Smooth muscle cell (in vitro differentiated cells): ENCODE data around the gene MOCS2. TPM values are rescaled to one million over a fixed set of nuclear protein-coding genes. Genes with fewer than 3 reads are reported as not detected.

ENCODE experiments used
- DNase-seq: peaks from one replicate; lab custom pipeline; 2025; ENCODE audit not compliant: unreplicated experiment; lab: John Stamatoyannopoulos, UW
- H2AFZ ChIP-seq: fragments of 200-600 bp; sonication (generic); 2 replicates; pipeline ENCODE4 v1.6.0; 2016; ENCODE audit warnings: antibody characterized with exemption, low read depth, mild to moderate bottlenecking
- H3F3A ChIP-seq: fragments of 200-600 bp; sonication (generic); 2 replicates; pipeline ENCODE4 v1.6.0; 2017; ENCODE audit warnings: antibody characterized with exemption, low read depth
- H3K27ac ChIP-seq: fragments of 200-600 bp; sonication (generic); 2 replicates; pipeline ENCODE4 v1.5.1; 2016; ENCODE audit warnings: low read depth, mild to moderate bottlenecking
- H3K27me3 ChIP-seq: fragments of 200-600 bp; sonication (generic); 2 replicates; pipeline ENCODE4 v1.6.1; 2016; ENCODE audit warnings: low read depth, mild to moderate bottlenecking
- H3K36me3 ChIP-seq: fragments of 200-600 bp; sonication (generic); 2 replicates; pipeline ENCODE4 v1.5.1; 2016; ENCODE audit warnings: low read depth
- H3K4me1 ChIP-seq: fragments of 200-600 bp; sonication (generic); 2 replicates; pipeline ENCODE4 v1.5.1; 2016; ENCODE audit warnings: low read depth
- H3K4me2 ChIP-seq: fragments of 200-600 bp; sonication (generic); 2 replicates; pipeline ENCODE4 v1.6.0; 2016; ENCODE audit warnings: mild to moderate bottlenecking
- H3K4me3 ChIP-seq: fragments of 200-600 bp; sonication (generic); 2 replicates; pipeline ENCODE4 v1.5.1; 2016; ENCODE audit warnings: mild to moderate bottlenecking
- H3K79me2 ChIP-seq: fragments of 200-600 bp; sonication (generic); 2 replicates; pipeline ENCODE4 v1.6.0; 2016; ENCODE audit warnings: low read depth, mild to moderate bottlenecking
- H3K9ac ChIP-seq: fragments of 200-600 bp; sonication (generic); 2 replicates; pipeline ENCODE4 v1.6.0; 2016; ENCODE audit warnings: low read depth
- H3K9me3 ChIP-seq: fragments of 200-600 bp; sonication (generic); replicated peaks from 2 replicates; pipeline ENCODE4 v1.5.1; 2016; ENCODE audit warnings: low read depth
- H4K20me1 ChIP-seq: fragments of 200-600 bp; sonication (generic); 2 replicates; pipeline ENCODE4 v1.6.0; 2016; ENCODE audit warnings: low read depth
- WGBS: methylation state at CpG from one replicate; pipeline ENCODE4 v1.1.7; 2016; ENCODE audit warnings: low lambda C conversion rate; 5-methylcytosine and 5-hydroxymethylcytosine counted together
- polyA plus RNA-seq: library from polyadenylated mRNA; unstranded; fragments of >200 nt; fragmentation: Nextera tagmentation; extraction: Ambion mirVana; gene quantifications from 2 replicates; pipeline ENCODE4 v1.2.1, GENCODE V29; 2016
- total RNA-seq: library from RNA; depleted of rRNA; stranded (reverse); fragments of >200 nt; gene quantifications from 2 replicates; pipeline ENCODE4 v1.2.3, GENCODE V29; 2014
- TF ChIP-seq, protein P1 (sequence below): fragments of 200-600 bp; sonication (generic); IDR thresholded peaks from 2 replicates; pipeline ENCODE4 v1.5.1; 2017; ENCODE audit warnings: borderline replicate concordance, mild to moderate bottlenecking, antibody characterized with exemption; ENCODE audit not compliant: insufficient read depth, poor library complexity, severe bottlenecking

The MOCS2 gene
- total and polyA plus RNA-seq, 2 experiments from 2014 or later: 44.8 to 56.3 TPM

DNA sequence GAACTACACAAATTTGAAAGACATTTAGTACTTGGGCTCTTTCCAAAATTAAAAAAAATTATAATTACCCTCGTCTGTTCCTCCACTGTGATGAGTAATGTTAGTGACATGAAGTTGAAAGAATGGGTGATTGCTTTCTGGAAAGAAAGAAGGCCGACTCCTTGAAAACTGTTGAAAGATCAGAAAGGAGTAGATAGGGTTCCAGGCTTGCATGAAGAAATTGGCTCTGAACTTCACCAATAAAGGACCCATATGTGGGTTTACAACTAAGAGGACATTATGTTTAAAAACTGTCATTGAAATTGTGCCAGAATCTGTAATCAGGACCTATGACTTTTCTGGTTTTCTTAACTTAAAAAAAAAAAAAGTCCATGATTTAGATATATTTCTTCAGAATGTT lies 20.7 kb upstream of the MOCS2 start:
- Histone ChIP-seq H3K9me3 (no peaks in the 10 kb centered on the region), H2AFZ (no peak overlapping the region), H3K4me3 (no peak overlapping the region), H3K27ac (no peak overlapping the region), H3K9ac (no peak overlapping the region), H3K79me2 (no peaks in the 10 kb centered on the region), H3K27me3 (no peaks in the 10 kb centered on the region), H3K4me2 (no peak overlapping the region), H4K20me1 (no peaks in the 10 kb centered on the region), H3F3A (no peaks in the 10 kb centered on the region), H3K36me3 (no peaks in the 10 kb centered on the region), H3K4me1 (no peaks in the 10 kb centered on the region)
- TF ChIP-seq, protein P1, sequence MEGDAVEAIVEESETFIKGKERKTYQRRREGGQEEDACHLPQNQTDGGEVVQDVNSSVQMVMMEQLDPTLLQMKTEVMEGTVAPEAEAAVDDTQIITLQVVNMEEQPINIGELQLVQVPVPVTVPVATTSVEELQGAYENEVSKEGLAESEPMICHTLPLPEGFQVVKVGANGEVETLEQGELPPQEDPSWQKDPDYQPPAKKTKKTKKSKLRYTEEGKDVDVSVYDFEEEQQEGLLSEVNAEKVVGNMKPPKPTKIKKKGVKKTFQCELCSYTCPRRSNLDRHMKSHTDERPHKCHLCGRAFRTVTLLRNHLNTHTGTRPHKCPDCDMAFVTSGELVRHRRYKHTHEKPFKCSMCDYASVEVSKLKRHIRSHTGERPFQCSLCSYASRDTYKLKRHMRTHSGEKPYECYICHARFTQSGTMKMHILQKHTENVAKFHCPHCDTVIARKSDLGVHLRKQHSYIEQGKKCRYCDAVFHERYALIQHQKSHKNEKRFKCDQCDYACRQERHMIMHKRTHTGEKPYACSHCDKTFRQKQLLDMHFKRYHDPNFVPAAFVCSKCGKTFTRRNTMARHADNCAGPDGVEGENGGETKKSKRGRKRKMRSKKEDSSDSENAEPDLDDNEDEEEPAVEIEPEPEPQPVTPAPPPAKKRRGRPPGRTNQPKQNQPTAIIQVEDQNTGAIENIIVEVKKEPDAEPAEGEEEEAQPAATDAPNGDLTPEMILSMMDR: no peak
- 30% methylated on average over 2 of the region's 2 CpGs for WGBS
- DNase-seq: no peak

DNA sequence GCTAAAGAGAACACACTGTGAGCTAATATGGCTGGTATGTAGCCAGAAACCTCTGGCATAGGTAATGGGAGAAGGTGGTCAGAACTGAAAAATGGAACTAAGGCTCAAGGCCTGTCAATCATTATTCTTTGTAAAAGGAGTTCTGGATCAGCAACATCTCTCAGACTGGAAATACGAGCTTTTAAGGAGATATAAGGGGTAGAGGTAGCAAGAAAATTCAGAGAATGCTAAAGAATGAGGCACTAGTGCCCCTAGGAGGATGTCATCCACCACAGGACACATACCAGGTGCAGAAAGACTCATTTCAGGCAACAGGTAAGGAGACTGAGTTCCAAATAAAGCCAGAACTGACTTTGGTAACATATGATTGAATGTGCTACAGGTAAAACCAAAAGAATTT lies 18.9 kb upstream of the MOCS2 start:
- H3K36me3 ChIP-seq: no peaks in the 10 kb centered on the region
- H3K4me3 ChIP-seq: no peak overlapping the region
- no peaks in the 10 kb centered on the region for H3K4me1 ChIP-seq
- 53% methylated on average over 1 of the region's 1 CpG for WGBS
- no peak for DNase-seq
- no peak overlapping the region for H3K9ac ChIP-seq
- H3K4me2 ChIP-seq: no peak overlapping the region
- no peaks in the 10 kb centered on the region for H3K27me3 ChIP-seq
- no peaks in the 10 kb centered on the region for H3K79me2 ChIP-seq
- TF ChIP-seq, protein P1: no peak
- H3K9me3 ChIP-seq: no peaks in the 10 kb centered on the region
- no peaks in the 10 kb centered on the region for H4K20me1 ChIP-seq
- no peak overlapping the region for H2AFZ ChIP-seq
- H3K27ac ChIP-seq: no peak overlapping the region
- H3F3A ChIP-seq: no peaks in the 10 kb centered on the region

DNA sequence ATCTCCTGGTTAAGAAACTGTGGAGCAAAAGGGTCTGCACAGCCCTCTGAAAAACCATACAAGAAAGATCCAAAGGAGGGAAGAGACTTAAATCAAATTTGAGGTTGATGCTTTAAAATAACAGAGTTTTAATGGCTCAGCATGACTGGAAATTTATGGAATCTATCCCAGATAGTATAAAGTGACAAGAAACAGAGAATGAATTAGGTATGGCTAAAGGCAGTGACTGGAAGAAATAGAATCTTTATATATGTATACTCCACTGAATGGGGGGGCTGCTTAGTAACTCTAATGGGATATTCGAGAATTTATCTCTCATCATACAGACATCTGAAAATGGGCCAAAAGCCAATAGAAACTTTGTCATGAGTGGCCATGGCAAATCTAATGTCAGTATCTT lies 17.6 kb upstream of the MOCS2 start:
- WGBS: 97% methylated on average over 1 of the region's 1 CpG
- TF ChIP-seq, protein P1: no peak
- no peak overlapping the region for H3K4me2 ChIP-seq

DNA sequence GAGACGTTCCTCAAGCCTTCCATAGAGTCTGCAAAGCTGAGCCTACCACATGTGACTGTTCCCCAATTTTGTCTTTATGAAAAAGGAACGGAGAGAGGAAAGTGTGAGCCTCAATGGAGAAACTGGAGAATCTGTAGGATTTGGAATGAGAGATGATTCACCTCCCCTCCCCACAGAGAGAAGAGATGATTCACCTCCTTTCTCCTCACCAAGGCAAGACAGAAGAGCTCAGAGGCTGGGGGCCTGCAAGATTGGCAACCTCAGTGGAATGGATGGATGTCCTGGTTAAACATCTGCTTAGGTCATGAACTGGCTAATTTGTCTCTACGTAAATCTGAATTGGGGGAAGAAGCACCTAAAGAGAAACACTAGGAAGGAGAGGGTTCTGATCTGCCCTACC lies 17.0 kb upstream of the MOCS2 start:
- Histone ChIP-seq H2AFZ (no peak overlapping the region), H3K36me3 (no peaks in the 10 kb centered on the region), H4K20me1 (no peaks in the 10 kb centered on the region), H3K27ac (no peak overlapping the region), H3K27me3 (no peaks in the 10 kb centered on the region), H3K4me3 (no peak overlapping the region), H3K4me2 (no peak overlapping the region), H3K9ac (no peak overlapping the region), H3K4me1 (no peaks in the 10 kb centered on the region), H3F3A (no peaks in the 10 kb centered on the region), H3K79me2 (no peaks in the 10 kb centered on the region), H3K9me3 (no peaks in the 10 kb centered on the region)
- 75% methylated on average over 3 of the region's 3 CpGs for WGBS
- DNase-seq: no peak
- TF ChIP-seq, protein P1: no peak

More for the DNA sequence above, 17.6 kb upstream of the MOCS2 start:
- no peak for DNase-seq
- Histone ChIP-seq H3K36me3 (no peaks in the 10 kb centered on the region), H3K4me1 (no peaks in the 10 kb centered on the region), H3K4me3 (no peak overlapping the region), H3K79me2 (no peaks in the 10 kb centered on the region), H3K27me3 (no peaks in the 10 kb centered on the region), H4K20me1 (no peaks in the 10 kb centered on the region), H3K27ac (no peak overlapping the region), H2AFZ (no peak overlapping the region), H3F3A (no peaks in the 10 kb centered on the region), H3K9me3 (no peaks in the 10 kb centered on the region), H3K9ac (no peak overlapping the region)
